Tibial nerve (tissue), 4 donors: Measurements from ENCODE around the gene MBNL2.

Source experiments
- CTCF ChIP-seq, 5 experiments: fragments of 200-600 bp in 3 of 5; fragments of 450-650 bp in 2 of 5; sonication (generic) in 3 of 5; IDR thresholded peaks; one replicate each; pipeline ENCODE4 v1.5.1; 2016 to 2019; ENCODE audit warnings: antibody characterized with exemption in 5 of 5, mild to moderate bottlenecking in 3 of 5, moderate library complexity in 2 of 5
- EP300 ChIP-seq, 2 donors: sonication (generic); formaldehyde crosslinking; IDR thresholded peaks; one replicate each; pipeline ENCODE4 v1.6.1; 2017; ENCODE audit warnings: antibody characterized with exemption in 2 of 2, mild to moderate bottlenecking in 1 of 2
- POLR2A ChIP-seq, 2 donors: fragments of 450-650 bp; IDR thresholded peaks; one replicate each; pipeline ENCODE4 v1.6.1; 2017; ENCODE audit warnings: antibody characterized with exemption in 2 of 2, mild to moderate bottlenecking in 2 of 2, moderate library complexity in 2 of 2

- TF ChIP-seq POLR2A (IDR thresholded peaks at IDR 0.05) (no peak), CTCF (IDR thresholded peaks at IDR 0.05) (no peak), EP300 (IDR thresholded peaks at IDR 0.05) (no peak)
Observed at GRCh38 chr13:97245011-97245410, 22.9 kb downstream of the MBNL2 start.
